Subcutaneous adipose tissue (tissue), 4 donors: ENCODE measurements around the gene SLTM. TPM values are rescaled to one million over a fixed set of nuclear protein-coding genes. Genes with fewer than 3 reads are reported as not detected.

Experiments
- total RNA-seq, 4 donors: library from RNA; depleted of rRNA; stranded (reverse); fragments of >200 nt; gene quantifications; one replicate each; pipeline ENCODE4 v1.1.0, GENCODE V29; 2016
- TF ChIP-seq, protein P1 (sequence below): fragments of 450-650 bp; IDR thresholded peaks from one replicate; pipeline ENCODE4 v1.5.1; 2016; ENCODE audit warnings: low read depth, mild to moderate bottlenecking, control low read depth, antibody characterized with exemption, moderate library complexity

SLTM gene
- total RNA-seq, 4 donors from 2014 or later: 102 to 146 (median 122) TPM

DNA sequence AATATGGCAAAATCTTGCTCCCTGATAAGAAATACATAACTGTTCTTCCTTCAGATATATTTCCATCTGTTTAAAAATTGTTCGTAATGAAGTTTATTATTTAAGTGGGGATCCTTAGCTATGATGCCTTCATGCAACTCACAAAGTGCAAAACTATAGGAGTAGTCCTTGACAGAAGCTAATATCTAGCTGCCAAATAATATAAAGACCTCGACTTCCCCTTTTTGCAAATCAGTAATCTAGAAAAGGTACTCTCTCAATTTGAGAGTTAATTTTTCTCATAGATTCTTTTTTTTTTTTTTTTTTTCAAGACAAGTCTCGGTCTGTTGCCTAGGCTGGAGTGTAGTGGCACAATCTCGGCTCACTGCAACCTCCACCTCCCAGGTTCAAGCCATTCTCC is 23.0 kb downstream of the SLTM start:
- TF ChIP-seq, protein P1, sequence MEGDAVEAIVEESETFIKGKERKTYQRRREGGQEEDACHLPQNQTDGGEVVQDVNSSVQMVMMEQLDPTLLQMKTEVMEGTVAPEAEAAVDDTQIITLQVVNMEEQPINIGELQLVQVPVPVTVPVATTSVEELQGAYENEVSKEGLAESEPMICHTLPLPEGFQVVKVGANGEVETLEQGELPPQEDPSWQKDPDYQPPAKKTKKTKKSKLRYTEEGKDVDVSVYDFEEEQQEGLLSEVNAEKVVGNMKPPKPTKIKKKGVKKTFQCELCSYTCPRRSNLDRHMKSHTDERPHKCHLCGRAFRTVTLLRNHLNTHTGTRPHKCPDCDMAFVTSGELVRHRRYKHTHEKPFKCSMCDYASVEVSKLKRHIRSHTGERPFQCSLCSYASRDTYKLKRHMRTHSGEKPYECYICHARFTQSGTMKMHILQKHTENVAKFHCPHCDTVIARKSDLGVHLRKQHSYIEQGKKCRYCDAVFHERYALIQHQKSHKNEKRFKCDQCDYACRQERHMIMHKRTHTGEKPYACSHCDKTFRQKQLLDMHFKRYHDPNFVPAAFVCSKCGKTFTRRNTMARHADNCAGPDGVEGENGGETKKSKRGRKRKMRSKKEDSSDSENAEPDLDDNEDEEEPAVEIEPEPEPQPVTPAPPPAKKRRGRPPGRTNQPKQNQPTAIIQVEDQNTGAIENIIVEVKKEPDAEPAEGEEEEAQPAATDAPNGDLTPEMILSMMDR: no peak

DNA sequence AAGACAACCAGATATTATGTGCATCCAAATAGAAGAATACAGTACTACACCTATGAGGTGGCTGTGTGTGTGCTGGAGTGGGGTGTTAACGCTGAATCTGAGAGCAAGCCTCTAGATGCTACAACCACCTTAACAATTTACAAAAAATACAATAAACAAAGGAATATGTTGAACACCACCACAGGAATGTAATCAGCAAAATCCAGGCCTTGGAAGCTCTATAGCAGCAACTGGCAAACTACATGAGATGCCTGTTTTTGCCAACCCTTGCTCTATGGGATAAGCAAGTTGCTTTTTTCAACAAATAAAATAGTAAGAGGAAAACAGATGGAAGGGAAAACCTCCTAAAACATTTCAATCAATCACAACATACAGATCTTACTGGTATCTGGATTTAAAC is 23.9 kb downstream of the SLTM start:
- TF ChIP-seq, protein P1: no peak

DNA sequence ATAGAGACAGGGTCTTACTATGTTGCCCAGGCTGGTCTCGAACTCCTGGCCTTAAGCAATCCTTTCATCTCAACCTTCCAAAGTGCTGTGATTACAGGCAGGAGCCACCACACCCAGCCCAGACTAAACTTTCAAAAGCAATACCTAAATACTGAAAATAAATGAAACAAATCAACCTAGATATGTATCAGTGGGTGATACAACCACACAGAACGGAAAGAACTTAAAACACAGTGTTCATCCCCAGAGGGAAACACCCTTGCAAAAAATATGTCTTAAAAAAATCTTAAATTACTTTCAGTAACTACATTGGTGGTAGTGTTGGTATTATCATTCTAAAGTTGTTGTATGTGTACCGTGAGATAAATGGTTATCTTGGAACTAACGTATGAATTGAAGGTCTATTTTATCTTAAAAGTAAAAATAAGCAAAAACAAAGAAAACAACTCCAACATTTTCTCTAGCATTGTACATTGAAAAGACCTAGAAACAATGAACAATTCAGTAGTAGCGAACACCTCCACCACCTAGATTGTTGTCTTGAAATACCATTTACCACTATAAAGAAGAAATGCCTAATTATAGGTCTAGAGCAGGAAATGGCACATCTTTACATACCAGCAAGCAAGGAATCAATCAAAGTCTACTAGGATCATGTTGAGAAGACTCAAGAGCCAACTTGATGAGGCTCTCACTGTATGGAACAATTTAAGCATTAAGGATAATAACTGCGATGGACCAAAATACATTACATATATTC is 24.7 kb downstream of the SLTM start:
- TF ChIP-seq, protein P1: no peak

DNA sequence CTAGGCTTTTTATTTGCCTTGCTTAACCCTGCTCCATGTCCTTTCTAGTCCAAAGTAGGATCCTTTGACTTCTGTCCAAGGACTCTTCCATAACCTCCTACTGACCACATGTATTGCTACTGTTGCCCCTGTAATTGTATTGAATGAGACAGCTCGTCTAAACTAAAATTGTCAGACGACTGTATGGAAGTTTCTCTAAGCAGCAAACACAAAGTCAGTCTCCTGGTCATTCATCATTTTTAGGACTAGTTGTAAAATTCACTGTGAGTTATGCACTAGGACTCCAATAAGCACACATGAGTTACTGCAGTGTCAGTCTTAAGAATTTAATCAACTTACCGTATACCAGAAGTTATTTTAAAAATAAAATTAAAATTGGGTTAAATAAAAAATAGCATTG is 32.8 kb downstream of the SLTM start:
- TF ChIP-seq, protein P1: no peak

DNA sequence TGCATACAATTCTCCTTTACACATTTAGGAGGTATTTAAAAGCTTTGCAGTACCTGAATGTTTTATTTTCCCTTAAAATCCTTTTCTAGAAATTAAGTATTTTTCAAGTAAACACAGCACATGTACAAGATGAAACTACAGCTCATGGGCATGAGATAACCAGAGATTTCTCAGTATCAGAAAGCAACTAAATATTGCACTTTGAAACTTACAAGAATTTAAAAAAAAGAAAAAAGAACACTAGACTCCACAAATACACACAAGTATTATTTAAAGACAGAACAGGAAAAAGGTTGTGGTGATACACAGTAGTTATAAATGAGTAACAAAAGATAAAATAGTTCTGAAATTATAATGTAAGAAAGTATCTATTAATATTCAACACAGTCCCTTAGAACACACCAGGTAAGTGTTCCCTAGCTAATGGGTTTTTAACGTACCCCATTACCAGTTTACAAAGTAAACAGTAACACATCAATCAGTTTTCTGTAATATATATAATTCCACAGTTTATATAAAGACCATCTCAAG is 35.3 kb downstream of the SLTM start:
- TF ChIP-seq, protein P1: no peak

DNA sequence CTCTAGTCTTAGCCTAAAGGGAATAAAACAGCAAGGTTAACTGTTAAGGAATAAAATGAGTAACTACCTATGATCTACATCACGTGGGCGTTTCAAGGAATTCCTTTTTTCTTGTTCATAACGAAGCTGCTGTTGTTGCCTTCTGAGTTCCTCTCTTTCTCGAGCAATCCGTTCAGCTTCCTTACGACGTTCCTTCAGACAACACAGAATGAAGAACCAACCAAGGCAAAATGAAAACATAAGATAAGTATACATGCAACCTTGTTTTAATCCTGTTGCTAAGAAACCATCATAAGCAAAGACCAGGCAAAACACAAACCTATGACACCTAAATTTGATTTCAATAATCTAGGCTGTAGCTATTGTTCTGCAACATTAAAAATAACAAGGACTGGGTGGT is 44.1 kb downstream of the SLTM start:
- TF ChIP-seq, protein P1: no peak

DNA sequence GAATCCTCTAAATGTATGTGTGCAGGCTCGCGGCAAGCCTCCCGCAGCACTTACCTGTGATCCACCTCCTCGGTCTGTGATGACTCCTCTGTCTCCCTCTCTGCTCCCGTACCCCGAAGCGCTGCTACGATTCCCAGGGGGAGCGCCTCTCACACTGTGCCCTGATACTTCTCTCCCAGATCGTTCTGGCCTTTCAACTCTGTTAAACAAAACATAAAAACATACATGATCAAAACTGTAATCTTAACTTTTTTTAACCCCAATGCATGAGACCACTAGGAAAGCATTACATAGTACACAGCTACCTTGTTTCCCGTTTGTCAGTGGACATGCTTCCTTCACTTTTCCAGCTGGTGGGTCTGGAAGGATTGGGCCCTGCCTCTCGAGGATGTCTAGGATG is 46.6 kb downstream of the SLTM start:
- TF ChIP-seq, protein P1: no peak
